GM18858 (cell line): Measurements from ENCODE around the gene TYRP1.

ENCODE experiments used
- ATAC-seq: cut with Tn5 transposase; IDR thresholded peaks from one replicate; pipeline ENCODE4 v1.9.1; 2021; ENCODE audit not compliant: unreplicated experiment

Gene TYRP1

GRCh38 chr9:12730198-12730597, 37.0 kb downstream of the TYRP1 start:
- ATAC-seq, result no peak

GRCh38 chr9:12730927-12731326, 37.7 kb downstream of the TYRP1 start:
- no peak for ATAC-seq

- no peak for ATAC-seq
Measured at GRCh38 chr9:12732971-12733370, 39.8 kb downstream of the TYRP1 start.

GRCh38 chr9:12735665-12736064, 42.5 kb downstream of the TYRP1 start:
- peak; percentile 46 for ATAC-seq

GRCh38 chr9:12737871-12738270, 44.7 kb downstream of the TYRP1 start:
- ATAC-seq, result no peak

- ATAC-seq, result no peak
Measured at GRCh38 chr9:12739014-12739652, 45.9 kb downstream of the TYRP1 start.

- no peak for ATAC-seq
Measured at GRCh38 chr9:12740845-12741244, 47.7 kb downstream of the TYRP1 start.

GRCh38 chr9:12748016-12748415, 54.8 kb downstream of the TYRP1 start:
- no peak for ATAC-seq

- no peak for ATAC-seq
Measured at GRCh38 chr9:12748954-12749353, 55.8 kb downstream of the TYRP1 start.

- no peak for ATAC-seq
Measured at GRCh38 chr9:12753931-12754330, 60.7 kb downstream of the TYRP1 start.

- no peak for ATAC-seq
Measured at GRCh38 chr9:12759761-12760160, 66.6 kb downstream of the TYRP1 start.
